A172 (cell line): ENCODE data around the gene MMP8. TPM values are rescaled to one million over a fixed set of nuclear protein-coding genes. Genes with fewer than 3 reads are reported as not detected.

Experiments used
- total RNA-seq: library from RNA; depleted of rRNA; stranded (reverse); fragments of >200 nt; shearing (Covaris generic); gene quantifications from 2 replicates; pipeline ENCODE4 v1.2.3, GENCODE V29; 2014; rRNA removed

Gene MMP8
- total RNA-seq, 1 experiment from 2014 or later = not detected

Other genes with a start within 250 kb of the MMP8 start
- 0.28 TPM in 1 of 2 replicates, not detected in the other for gene MMP7, start 194.2 kb downstream of the MMP8 start, total RNA-seq
- gene MMP20, start 99.6 kb downstream of the MMP8 start, total RNA-seq = 0.07 TPM in 1 of 2 replicates, not detected in the other
- gene MMP27, start 19.2 kb downstream of the MMP8 start, total RNA-seq = not detected in 2 replicates
- 2.5 and 6.4 TPM in 2 replicates for gene MMP10, start 55.7 kb upstream of the MMP8 start, total RNA-seq
- gene MMP1, start 73.2 kb upstream of the MMP8 start, total RNA-seq = 12.9 and 19.7 TPM in 2 replicates
- 8.6 and 20.0 TPM in 2 replicates for gene MMP3, start 118.7 kb upstream of the MMP8 start, total RNA-seq
- 0.10 TPM in 2 replicates for gene MMP12, start 150.0 kb upstream of the MMP8 start, total RNA-seq
- gene MMP13, start 230.8 kb upstream of the MMP8 start, total RNA-seq = 2.3 and 4.2 TPM in 2 replicates